AG04450 (cell line): ENCODE data around the gene SLC6A6. TPM values are rescaled to one million over a fixed set of nuclear protein-coding genes. Genes with fewer than 3 reads are reported as not detected.

ENCODE experiments used
- CTCF ChIA-PET: fragments of 300-600, 350-600 bp; formaldehyde crosslinking; extraction: SDS; loops from one replicate; lab custom pipeline; 2022; ENCODE audit warnings: antibody characterized with exemption, inconsistent platforms; lab: Charles Lee
- POLR2A ChIA-PET: fragments of 350-600 bp; formaldehyde crosslinking; extraction: SDS; loops from one replicate; lab custom pipeline; 2021; ENCODE audit warnings: antibody characterized with exemption, inconsistent platforms; lab: Yijun Ruan, JAX
- DNase-seq: peaks from one replicate; pipeline ENCODE4 v3.0.0-alpha.2; 2011; ENCODE audit warnings: low read depth, low spot score
- H3K27ac ChIP-seq: one replicate; pipeline ENCODE4 v1.5.1; 2012; ENCODE audit warnings: low read depth, low read length, control low read depth
- H3K27me3 ChIP-seq: one replicate; pipeline ENCODE4 v1.6.0; 2012; ENCODE audit warnings: low read length; ENCODE audit not compliant: control insufficient read depth, insufficient read depth
- H3K4me3 ChIP-seq: 2 replicates; pipeline ENCODE4 v1.5.1; 2011; ENCODE audit warnings: mild to moderate bottlenecking, low read depth, low read length, control low read depth
- H3K9me3 ChIP-seq: 2 replicates; pipeline ENCODE4 v1.5.1; 2012; ENCODE audit warnings: low read length; ENCODE audit not compliant: control insufficient read depth, insufficient read depth
- polyA plus RNA-seq: library from polyadenylated mRNA; depleted of rRNA; stranded (reverse); fragments of >200 nt; gene quantifications from 2 replicates; pipeline ENCODE4 v1.2.3, GENCODE V29; 2011
- TF ChIP-seq, protein P1 (sequence below): IDR thresholded peaks from 2 replicates; pipeline ENCODE4 v1.5.1; 2011; ENCODE audit warnings: low read depth, low read length, control low read depth, inconsistent platforms

The SLC6A6 gene
- polyA plus RNA-seq, 1 experiment, result 30.8 TPM

DNA sequence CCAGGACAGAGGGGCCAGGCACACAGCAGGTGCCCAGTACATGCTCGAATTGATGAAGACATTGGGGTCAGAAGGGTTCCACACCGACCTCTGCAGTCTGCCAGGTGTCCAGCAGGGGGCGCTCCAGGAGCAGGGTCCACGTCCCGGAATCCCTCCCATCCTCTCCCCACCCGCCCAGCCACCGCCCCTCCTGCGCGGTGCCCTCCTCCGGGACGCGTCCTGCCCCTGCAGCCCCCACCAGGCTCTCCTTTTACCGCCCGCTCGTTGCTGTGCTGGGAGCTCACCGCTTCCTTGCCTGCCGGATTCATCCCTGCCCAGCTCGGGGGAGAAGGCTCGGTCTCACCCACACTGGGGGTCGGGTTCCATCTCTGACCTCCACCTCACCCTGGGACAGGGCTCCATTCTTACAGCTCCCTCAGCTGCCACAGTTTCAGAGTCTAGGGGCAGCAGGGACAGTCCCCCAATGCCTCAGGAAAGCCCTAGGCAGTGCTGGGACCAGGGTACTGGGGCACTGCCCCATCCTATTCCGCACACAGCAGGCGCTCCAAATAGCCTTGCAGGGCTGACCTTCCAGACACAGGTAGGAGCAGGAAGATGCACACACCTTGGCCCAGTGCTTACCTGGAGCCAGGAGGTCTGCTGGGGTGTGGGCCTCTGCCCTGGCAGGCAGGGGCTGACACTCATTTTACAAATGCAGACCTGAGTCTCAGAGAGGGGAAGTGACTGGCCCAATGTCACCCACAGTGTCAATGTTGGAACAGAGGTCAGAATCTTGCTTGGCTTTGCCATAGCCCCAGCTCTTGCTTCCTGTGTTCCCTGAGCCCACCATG is 106.8 kb downstream of the SLC6A6 start:
- Histone ChIP-seq H3K27me3 (peaks cover 10% of the 10 kb centered on the region), H3K9me3 (no peaks in the 10 kb centered on the region; the same call in 1 of the 2 replicates), H3K4me3 (no peak overlapping the region), H3K27ac (no peak overlapping the region)
- no peak for DNase-seq
- ChIA-PET CTCF (interaction anchor here (0.6 to 3.1 kb wide), 49 partner anchors 9 to 874 kb away, joined by 3 to 68 read pairs (median 5); partner anchors contain the start of genes CCDC174, LSM3 and XPC), POLR2A (no interaction called here)
- TF ChIP-seq, protein P1, sequence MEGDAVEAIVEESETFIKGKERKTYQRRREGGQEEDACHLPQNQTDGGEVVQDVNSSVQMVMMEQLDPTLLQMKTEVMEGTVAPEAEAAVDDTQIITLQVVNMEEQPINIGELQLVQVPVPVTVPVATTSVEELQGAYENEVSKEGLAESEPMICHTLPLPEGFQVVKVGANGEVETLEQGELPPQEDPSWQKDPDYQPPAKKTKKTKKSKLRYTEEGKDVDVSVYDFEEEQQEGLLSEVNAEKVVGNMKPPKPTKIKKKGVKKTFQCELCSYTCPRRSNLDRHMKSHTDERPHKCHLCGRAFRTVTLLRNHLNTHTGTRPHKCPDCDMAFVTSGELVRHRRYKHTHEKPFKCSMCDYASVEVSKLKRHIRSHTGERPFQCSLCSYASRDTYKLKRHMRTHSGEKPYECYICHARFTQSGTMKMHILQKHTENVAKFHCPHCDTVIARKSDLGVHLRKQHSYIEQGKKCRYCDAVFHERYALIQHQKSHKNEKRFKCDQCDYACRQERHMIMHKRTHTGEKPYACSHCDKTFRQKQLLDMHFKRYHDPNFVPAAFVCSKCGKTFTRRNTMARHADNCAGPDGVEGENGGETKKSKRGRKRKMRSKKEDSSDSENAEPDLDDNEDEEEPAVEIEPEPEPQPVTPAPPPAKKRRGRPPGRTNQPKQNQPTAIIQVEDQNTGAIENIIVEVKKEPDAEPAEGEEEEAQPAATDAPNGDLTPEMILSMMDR, result peak; percentile 84

DNA sequence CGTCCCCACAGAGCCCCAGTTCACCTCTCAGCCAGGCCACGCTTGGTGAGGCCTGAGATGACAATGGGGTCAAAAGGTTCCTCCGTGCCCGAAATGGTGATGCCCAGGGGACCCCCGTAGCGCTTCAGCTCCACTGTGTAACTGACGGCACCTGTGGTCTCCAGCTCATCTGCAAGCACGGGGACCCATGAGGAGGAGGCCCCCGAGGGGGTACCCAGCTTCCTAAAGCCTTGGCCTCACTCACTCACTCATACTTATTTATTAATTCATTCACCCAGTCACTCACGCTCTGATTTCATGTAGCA is 107.3 kb downstream of the SLC6A6 start:
- ChIA-PET CTCF (interaction anchor here (0.7 to 3.1 kb wide), 20 partner anchors 10 to 539 kb away, joined by 3 to 68 read pairs (median 6); no protein-coding TSS in a partner anchor), POLR2A (no interaction called here)
- Histone ChIP-seq H3K27me3 (peaks cover 8% of the 10 kb centered on the region), H3K4me3 (no peak overlapping the region), H3K27ac (no peak overlapping the region), H3K9me3 (no peaks in the 10 kb centered on the region; the same call in 1 of the 2 replicates)
- DNase-seq, result no peak
- TF ChIP-seq, protein P1, result no peak

- DNase-seq, result no peak
- Histone ChIP-seq H3K27ac (no peak overlapping the region), H3K27me3 (peaks cover 5% of the 10 kb centered on the region), H3K4me3 (no peak overlapping the region), H3K9me3 (no peaks in the 10 kb centered on the region; the same call in 1 of the 2 replicates)
- ChIA-PET CTCF (interaction anchor here (0.6 to 3.1 kb wide), 3 partner anchors 9 to 415 kb away, joined by 3 to 48 read pairs (median 4); no protein-coding TSS in a partner anchor), POLR2A (no interaction called here)
- TF ChIP-seq, protein P1, result no peak
These were observed 108.6 kb downstream of the SLC6A6 start for GRCh38 chr3:14510838-14511622.

DNA sequence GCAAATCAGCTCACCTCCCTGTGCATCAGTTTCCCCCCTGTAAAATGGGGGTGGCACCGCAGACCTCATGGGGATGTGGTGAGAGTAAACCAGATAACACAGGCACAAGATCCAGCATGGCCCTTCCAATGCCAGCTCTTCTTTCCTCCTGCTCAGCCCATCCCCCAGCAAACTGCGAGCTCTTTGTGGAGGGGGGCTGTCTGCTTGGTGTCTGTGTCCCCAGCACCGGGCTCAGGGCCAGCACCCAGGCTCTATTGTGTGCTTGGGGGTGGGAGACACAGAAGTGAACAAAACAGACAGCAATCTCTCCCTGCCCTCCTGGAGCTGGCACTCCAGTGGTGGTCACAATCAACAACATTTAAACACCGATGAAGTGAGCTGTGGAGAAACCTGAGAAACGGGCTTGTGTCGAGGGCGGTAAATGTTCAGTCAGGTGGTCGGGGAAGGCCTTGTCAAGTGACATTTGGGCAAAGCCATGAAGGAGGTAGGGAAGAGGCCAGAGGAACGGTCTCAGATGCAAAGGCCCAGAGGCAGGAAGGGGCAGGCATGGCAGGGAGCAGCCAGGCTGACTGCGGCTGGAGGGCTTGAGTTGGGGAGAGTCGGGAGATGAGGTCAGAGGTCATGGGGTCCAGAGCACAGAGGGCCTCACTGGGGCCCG is 109.3 kb downstream of the SLC6A6 start:
- ChIA-PET CTCF (interaction anchor here (0.6 to 2.9 kb wide), 3 partner anchors 180 to 415 kb away, joined by 3 to 8 read pairs (median 4); no protein-coding TSS in a partner anchor), POLR2A (no interaction called here)
- no peak for DNase-seq
- Histone ChIP-seq H3K4me3 (no peak overlapping the region), H3K27ac (no peak overlapping the region), H3K9me3 (no peaks in the 10 kb centered on the region; the same call in 1 of the 2 replicates), H3K27me3 (peaks cover 6% of the 10 kb centered on the region)
- TF ChIP-seq, protein P1, result no peak
